Duodenal mucosa (tissue), 2 donors: ENCODE results near the gene IGFBP7.

Experiments
- H3K27ac ChIP-seq: one replicate; pipeline ENCODE4 v1.7.0; 2013; ENCODE audit warnings: low read depth, low read length
- H3K27me3 ChIP-seq, 2 donors: one replicate each; pipeline ENCODE4 v1.7.0; 2013; ENCODE audit warnings: low read length in 2 of 2, control low read depth in 1 of 2; ENCODE audit not compliant: insufficient read depth in 2 of 2, control insufficient read depth in 1 of 2
- H3K36me3 ChIP-seq, 2 donors: one replicate each; pipeline ENCODE4 v1.7.0; 2013; ENCODE audit warnings: low read length in 2 of 2, control low read depth in 1 of 2; ENCODE audit not compliant: insufficient read depth in 2 of 2, control insufficient read depth in 1 of 2
- H3K4me1 ChIP-seq, 2 donors: one replicate each; pipeline ENCODE4 v1.7.0; 2013; ENCODE audit warnings: low read length in 2 of 2, control low read depth in 1 of 2; ENCODE audit not compliant: insufficient read depth in 2 of 2, control insufficient read depth in 1 of 2
- H3K4me3 ChIP-seq, 2 donors: one replicate each; pipeline ENCODE4 v1.7.0; 2013; ENCODE audit warnings: low read length in 2 of 2, low read depth in 1 of 2
- H3K9ac ChIP-seq, 2 donors: one replicate each; pipeline ENCODE4 v1.7.0; 2013; ENCODE audit warnings: low read length in 2 of 2, low read depth in 1 of 2
- H3K9me3 ChIP-seq, 2 donors: one replicate each; pipeline ENCODE4 v1.7.0; 2013; ENCODE audit warnings: low read length in 2 of 2, control low read depth in 1 of 2; ENCODE audit not compliant: control insufficient read depth in 1 of 2

The IGFBP7 gene

GRCh38 chr4:57114973-57115372 lies 4.8 kb upstream of the IGFBP7 start:
- Histone ChIP-seq H3K9me3 (no peaks in the 10 kb centered on the region), H3K27me3 (peaks cover 0 to 6% of the 10 kb centered on the region in 2 donors), H3K9ac (no peak overlapping the region), H3K4me3 (no peak overlapping the region), H3K36me3 (no peaks in the 10 kb centered on the region), H3K27ac (no peak overlapping the region), H3K4me1 (peaks cover 6 to 11% of the 10 kb centered on the region in 2 donors)

DNA sequence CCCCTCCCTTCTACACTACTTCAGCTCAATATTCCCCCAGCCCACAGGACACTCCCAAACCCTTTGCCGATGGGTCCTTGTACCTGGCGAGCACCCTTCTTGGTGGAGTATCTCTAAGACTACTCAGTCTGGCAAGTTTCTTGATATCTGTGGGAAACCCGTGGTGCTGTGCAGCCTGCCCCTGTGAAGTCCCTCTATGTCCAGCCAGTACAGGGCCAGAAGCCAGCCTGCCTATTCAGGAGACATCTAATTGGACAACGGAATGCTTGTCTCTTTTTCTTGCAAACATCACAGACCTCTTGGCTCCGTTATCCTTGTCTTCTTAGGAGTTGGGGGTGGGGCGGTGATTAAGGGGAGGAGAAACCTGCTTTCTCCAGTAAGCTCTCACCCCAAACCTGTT lies 3.7 kb upstream of the IGFBP7 start:
- Histone ChIP-seq H3K9ac (no peak overlapping the region), H3K27ac (no peak overlapping the region), H3K9me3 (no peaks in the 10 kb centered on the region), H3K4me3 (no peak overlapping the region), H3K27me3 (peaks cover 0 to 7% of the 10 kb centered on the region in 2 donors), H3K4me1 (peaks cover 6 to 11% of the 10 kb centered on the region in 2 donors), H3K36me3 (no peaks in the 10 kb centered on the region)

- no peaks in the 10 kb centered on the region for H3K36me3 ChIP-seq
- H3K27ac ChIP-seq = peak overlapping the region; percentile 85
- no peaks in the 10 kb centered on the region for H3K9me3 ChIP-seq
- peak overlapping the region; percentile 55 to 65 for H3K4me3 ChIP-seq
- peak overlapping the region; percentile 39 to 51 for H3K9ac ChIP-seq
- H3K4me1 ChIP-seq = peaks cover 6 to 11% of the 10 kb centered on the region in 2 donors
- H3K27me3 ChIP-seq = peaks cover 11 to 12% of the 10 kb centered on the region in 2 donors
Measured at GRCh38 chr4:57110640-57111511, 691 bp upstream of the IGFBP7 start.

DNA sequence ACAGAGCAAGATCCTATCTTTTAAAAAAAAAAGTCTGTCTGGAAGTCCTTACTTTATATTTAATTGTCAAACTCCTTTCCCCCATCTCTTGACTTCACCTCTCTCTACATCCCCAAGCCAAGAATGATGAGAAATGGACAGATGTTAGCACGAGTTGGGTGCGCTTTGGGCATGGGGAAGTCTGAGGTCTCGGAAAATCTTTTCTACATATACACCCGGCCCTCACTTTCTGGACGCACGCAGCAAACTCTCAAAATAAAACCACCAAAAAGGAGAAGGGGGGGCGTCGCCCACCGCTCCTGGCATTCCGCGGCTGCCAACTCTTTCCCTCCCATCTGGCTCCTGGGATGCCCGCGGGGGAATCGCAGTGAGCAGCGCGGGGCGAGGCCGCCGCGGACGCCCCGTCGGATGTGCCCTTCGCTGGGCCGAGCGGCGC lies 756 bp downstream of the IGFBP7 start:
- H3K9me3 ChIP-seq = no peaks in the 10 kb centered on the region
- peak overlapping the region; percentile 50 for H3K9ac ChIP-seq
- H3K4me3 ChIP-seq = peak overlapping the region; percentile 55 to 65
- H3K27ac ChIP-seq = peak overlapping the region; percentile 85
- peaks cover 11 to 12% of the 10 kb centered on the region in 2 donors for H3K27me3 ChIP-seq
- peaks cover 6 to 11% of the 10 kb centered on the region in 2 donors for H3K4me1 ChIP-seq
- no peaks in the 10 kb centered on the region for H3K36me3 ChIP-seq

DNA sequence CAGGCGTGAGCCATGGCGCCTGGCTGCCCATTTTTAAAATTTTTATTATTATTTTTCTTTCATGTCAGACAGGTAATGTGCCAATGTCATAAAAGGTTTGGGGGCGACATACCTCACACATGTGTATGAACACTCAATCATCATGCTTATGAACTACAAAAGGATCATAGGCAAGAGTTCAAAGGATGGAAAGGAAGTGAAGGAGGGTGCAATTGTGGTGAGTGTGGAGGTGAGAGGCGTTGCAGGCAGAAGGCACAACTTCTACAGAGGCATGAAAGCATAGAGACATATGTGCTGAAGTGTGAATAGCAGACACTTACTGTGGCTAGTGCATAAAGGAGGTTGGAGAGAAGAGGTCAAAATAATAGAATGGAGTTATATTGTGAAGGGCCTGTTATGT lies 4.0 kb downstream of the IGFBP7 start:
- Histone ChIP-seq H3K27me3 (peaks cover 11 to 12% of the 10 kb centered on the region in 2 donors), H3K4me1 (peaks cover 0 to 12% of the 10 kb centered on the region in 2 donors), H3K9me3 (no peaks in the 10 kb centered on the region), H3K4me3 (no peak overlapping the region), H3K9ac (no peak overlapping the region), H3K27ac (no peak overlapping the region), H3K36me3 (no peaks in the 10 kb centered on the region)

- Histone ChIP-seq H3K9ac (no peak overlapping the region), H3K27ac (peak overlapping the region; percentile 11), H3K4me1 (peaks cover 0 to 7% of the 10 kb centered on the region in 2 donors), H3K27me3 (peaks cover 11 to 12% of the 10 kb centered on the region in 2 donors), H3K4me3 (no peak overlapping the region), H3K36me3 (no peaks in the 10 kb centered on the region), H3K9me3 (no peaks in the 10 kb centered on the region)
Measured at GRCh38 chr4:57104706-57105560, 5.3 kb downstream of the IGFBP7 start.

DNA sequence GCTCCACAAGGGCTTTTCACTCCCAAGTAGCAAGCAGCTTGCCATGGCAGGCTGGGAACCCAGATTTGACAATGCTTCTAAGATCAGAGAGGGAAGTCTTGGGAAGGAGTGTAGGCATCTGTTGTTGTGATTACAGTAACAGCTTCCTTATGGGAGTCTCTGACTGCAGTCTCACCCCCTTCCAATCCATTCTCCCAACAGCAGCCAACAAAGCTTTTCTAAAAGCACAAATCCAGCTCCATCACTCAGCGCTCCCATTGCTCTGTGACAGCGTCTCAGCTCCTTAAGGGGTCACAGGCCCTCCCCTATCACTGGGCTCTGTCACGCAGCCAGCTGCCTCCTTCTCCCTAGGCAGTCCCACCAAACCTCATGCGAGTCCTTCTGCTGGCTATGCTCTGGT lies 7.1 kb downstream of the IGFBP7 start:
- Histone ChIP-seq H3K4me3 (peak overlapping the region in 1 of 2 donors; percentile 10), H3K4me1 (peaks cover 0 to 12% of the 10 kb centered on the region in 2 donors), H3K27me3 (peaks cover 3 to 12% of the 10 kb centered on the region in 2 donors), H3K9ac (peak overlapping the region in 1 of 2 donors; percentile 12), H3K36me3 (no peaks in the 10 kb centered on the region), H3K27ac (peak overlapping the region; percentile 78), H3K9me3 (no peaks in the 10 kb centered on the region)

DNA sequence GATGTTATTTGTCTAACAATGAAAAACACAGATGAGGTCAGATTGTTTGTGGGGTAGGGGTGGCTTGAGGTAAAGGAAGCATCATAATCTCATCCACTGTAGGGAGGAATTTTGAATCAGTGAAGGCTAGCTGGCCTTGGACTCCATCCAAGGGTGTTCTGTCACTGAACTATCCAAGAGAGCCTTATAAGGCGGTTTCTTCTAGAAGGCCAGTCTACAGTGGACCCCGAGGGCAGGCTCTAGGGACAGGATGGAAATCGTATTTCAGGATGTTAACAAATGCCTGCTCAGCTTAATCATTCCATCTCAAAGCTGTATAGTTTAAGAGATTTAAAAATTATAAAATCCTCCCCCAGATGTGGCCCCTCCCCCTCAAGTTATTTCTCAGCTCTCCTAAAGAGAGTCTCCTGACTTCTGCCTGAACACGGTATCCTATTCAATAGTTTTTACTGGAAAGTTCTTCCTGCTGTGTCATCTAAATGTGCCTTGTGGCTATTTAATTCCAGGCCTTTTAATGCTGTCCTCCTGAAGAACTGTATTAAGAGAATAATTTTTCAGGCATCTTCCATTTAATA lies 8.0 kb downstream of the IGFBP7 start:
- peaks cover 3 to 4% of the 10 kb centered on the region in 2 donors for H3K27me3 ChIP-seq
- no peaks in the 10 kb centered on the region for H3K36me3 ChIP-seq
- no peak overlapping the region for H3K4me3 ChIP-seq
- peaks cover 0 to 14% of the 10 kb centered on the region in 2 donors for H3K4me1 ChIP-seq
- H3K9ac ChIP-seq = no peak overlapping the region
- no peaks in the 10 kb centered on the region for H3K9me3 ChIP-seq
- H3K27ac ChIP-seq = peak overlapping the region; percentile 78

- Histone ChIP-seq H3K27ac (no peak overlapping the region), H3K4me1 (peaks cover 0 to 14% of the 10 kb centered on the region in 2 donors), H3K9ac (no peak overlapping the region), H3K36me3 (no peaks in the 10 kb centered on the region), H3K4me3 (no peak overlapping the region), H3K27me3 (no peaks in the 10 kb centered on the region), H3K9me3 (no peaks in the 10 kb centered on the region)
Measured at GRCh38 chr4:57100979-57101651, 9.1 kb downstream of the IGFBP7 start.
